LNCaP clone FGC (cell line): ENCODE measurements around the gene RASGRP2.

ENCODE experiments used
- DNase-seq: peaks from one replicate; pipeline ENCODE4 v3.0.0-alpha.2; 2011; ENCODE audit warnings: low read depth
- H3K4me3 ChIP-seq: 2 replicates; pipeline ENCODE4 v1.5.1; 2011; ENCODE audit warnings: mild to moderate bottlenecking, low read depth, low read length, control low read depth
- TF ChIP-seq, protein P1 (sequence below): IDR thresholded peaks from 2 replicates; pipeline ENCODE4 v1.5.1; 2012; ENCODE audit warnings: mild to moderate bottlenecking; ENCODE audit not compliant: control insufficient read depth, insufficient read depth; ENCODE audit errors: extremely low read depth

RASGRP2 gene

DNA sequence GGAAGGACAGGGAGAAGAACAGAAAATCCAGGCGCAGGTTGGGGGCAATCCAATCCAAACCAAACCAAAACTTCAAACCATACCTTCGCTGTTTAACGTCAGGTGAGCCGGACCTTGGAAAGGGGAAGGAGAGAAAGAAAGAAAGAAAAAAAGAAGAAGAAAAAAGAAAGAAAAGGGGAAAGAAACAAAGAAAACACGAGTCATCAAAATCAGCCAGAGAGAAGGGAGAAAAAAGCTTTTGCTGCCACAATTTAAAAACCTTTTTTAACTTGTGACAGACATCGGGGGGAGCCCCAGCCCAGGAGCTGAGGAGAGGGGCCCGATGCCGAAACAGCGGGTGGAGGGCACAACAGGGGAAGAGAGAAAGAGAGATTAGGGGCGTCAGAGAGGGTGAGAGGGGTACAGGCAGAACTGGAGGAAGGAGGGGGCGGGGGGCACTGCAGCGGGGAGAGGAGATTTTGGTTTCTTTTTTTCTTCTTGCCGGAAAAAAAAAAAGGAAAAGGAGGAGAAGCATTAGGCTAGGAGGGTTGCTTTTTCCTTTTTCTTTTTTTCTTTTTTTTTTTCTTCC, 51.1 kb downstream of the RASGRP2 start:
- no peak for DNase-seq
- H3K4me3 ChIP-seq, result no peak overlapping the region
- TF ChIP-seq, protein P1, sequence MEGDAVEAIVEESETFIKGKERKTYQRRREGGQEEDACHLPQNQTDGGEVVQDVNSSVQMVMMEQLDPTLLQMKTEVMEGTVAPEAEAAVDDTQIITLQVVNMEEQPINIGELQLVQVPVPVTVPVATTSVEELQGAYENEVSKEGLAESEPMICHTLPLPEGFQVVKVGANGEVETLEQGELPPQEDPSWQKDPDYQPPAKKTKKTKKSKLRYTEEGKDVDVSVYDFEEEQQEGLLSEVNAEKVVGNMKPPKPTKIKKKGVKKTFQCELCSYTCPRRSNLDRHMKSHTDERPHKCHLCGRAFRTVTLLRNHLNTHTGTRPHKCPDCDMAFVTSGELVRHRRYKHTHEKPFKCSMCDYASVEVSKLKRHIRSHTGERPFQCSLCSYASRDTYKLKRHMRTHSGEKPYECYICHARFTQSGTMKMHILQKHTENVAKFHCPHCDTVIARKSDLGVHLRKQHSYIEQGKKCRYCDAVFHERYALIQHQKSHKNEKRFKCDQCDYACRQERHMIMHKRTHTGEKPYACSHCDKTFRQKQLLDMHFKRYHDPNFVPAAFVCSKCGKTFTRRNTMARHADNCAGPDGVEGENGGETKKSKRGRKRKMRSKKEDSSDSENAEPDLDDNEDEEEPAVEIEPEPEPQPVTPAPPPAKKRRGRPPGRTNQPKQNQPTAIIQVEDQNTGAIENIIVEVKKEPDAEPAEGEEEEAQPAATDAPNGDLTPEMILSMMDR, result no peak

DNA sequence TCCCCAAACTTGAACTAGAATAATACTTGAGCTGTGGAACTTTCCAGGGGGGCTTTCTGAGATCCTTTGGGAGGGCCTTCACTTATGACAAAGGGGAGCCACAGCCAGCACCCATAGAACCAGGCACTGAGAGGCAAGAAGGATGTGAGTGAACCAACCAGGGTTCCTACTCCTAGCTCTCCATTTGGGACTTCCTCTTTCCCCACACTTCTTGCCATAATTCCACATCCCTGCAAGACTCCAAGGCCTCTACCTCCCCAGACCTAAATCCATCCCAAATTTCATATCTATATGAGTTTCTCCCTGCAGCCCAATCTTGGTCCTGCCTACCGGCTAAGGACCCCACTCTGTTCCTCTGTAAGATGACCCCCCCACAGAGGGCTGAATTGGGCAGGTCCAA, 52.4 kb downstream of the RASGRP2 start:
- DNase-seq, result no peak
- TF ChIP-seq, protein P1, result no peak
- no peak overlapping the region for H3K4me3 ChIP-seq

DNA sequence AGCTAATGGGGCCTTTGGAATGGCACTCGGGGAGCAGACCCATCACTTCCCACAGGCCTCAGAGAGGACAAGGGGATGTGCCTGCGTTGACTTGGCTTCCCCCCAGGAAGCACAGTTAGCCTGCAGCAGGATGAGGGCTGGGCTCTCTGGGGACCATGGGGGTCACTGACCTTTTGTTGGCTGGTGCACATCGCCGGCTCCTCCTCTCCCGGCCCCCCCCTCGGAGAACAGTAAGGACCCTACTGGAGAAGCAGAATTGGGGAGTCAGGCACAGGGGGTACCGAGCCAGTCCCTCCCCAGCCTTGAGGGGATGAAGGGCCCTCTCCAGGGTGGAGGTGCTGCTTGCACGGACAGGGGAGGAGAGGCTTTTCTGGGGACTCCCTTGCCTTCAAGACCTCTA, 53.7 kb downstream of the RASGRP2 start:
- DNase-seq, result no peak
- no peak overlapping the region for H3K4me3 ChIP-seq
- TF ChIP-seq, protein P1, result no peak

DNA sequence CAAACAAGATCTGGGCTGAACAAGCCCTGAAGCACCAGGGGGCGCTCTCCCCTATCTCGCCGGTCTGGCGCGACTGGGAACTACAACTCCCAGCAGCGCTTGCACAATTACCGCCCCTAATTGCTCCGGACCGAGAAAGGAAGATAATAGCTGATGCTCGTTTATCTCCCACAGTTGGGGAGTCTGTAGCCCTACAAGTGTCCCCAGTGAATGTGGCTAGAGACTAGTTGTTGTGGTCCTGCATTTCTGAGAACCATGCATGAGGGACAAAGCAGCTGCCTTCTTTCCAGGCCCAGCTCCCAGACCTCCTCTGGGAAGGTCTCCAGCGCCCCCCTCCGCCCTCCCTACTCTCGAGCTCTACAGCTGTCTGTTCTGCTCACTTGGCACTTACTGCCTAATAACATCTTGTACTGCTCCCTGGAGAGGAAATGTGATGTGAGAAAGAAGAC, 55.4 kb downstream of the RASGRP2 start:
- TF ChIP-seq, protein P1, result peak; percentile 89
- no peak overlapping the region for H3K4me3 ChIP-seq
- peak; percentile 31 for DNase-seq

DNA sequence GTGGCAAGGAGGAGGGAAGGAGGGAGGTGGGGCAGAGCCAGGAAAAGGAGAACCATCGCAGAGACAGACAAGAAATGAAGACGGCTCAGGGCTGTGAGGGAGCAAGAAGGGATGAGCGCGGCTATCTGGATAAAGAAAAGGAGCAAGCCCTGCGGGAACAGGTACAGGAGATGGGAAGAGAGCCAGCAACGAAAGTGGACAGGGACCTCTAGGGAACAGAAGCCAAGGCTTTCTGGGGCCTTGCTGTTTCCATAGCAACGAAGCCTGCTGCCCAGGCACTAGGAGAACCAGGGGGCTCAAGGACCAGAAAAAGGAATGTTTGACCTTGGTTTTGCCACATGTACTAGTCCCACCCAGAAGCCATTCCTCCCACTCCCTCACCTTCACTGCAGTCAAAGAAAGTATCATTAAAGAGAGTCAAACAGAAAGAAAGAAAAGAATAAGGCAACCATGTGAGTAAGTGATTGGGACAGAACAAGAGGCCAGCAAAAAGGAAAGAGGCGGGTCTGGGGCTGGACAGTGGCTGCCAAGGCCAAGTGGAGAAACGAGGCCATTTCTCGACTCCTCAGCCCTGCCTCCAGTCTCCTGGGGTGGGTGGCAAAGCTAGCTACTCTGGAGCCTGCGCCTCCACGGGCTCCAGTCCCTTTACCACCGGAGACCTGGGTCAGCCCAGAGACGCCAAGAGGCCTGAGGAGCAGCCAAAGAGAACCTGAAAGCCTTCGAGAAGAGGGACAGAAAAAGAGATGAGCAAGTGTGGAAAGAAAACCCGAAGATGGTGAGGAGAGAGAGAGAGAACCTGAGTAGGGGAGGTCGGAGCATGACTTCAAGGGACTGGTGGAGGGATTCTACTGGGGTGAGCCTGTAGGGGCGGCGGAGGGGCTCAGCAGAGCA, 56.1 kb downstream of the RASGRP2 start:
- DNase-seq, result no peak
- TF ChIP-seq, protein P1, result no peak
- H3K4me3 ChIP-seq, result no peak overlapping the region

DNA sequence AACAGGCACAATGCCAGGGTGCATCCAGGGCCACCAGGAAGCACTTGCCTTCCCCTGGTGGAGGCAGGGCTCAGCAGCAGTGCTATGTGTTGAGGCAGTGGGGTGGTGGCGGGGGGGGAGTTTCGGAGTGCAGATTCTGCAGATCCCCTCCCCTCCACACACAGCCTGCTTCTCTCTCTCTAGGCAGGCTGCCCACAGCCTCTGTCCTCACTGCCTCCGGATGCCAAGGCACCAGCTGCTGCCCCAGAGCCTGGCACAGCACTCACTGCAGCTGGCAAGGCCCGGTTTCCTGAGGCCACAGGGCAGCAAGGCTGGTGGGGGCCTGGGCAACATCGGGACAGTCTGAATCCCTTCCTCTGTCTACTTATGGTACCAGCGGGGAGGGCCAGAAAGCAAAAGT, 56.7 kb downstream of the RASGRP2 start:
- no peak overlapping the region for H3K4me3 ChIP-seq
- TF ChIP-seq, protein P1, result no peak
- no peak for DNase-seq
